Hypothalamus (tissue), 51 donors: ENCODE measurements around the gene SYNPO2.
"Not testable (repeated sequence)": the region's sequence is repeated elsewhere in the genome, so short reads cannot be mapped to it uniquely, and the experiment has no call there.

Experiments
- DNase-seq, 51 donors: peaks; one replicate each; lab custom pipeline; 2025; lab: John Stamatoyannopoulos, UW

Gene SYNPO2

GRCh38 chr4:118995693-118996391, 107.2 kb downstream of the SYNPO2 start:
- no peak for DNase-seq

DNA sequence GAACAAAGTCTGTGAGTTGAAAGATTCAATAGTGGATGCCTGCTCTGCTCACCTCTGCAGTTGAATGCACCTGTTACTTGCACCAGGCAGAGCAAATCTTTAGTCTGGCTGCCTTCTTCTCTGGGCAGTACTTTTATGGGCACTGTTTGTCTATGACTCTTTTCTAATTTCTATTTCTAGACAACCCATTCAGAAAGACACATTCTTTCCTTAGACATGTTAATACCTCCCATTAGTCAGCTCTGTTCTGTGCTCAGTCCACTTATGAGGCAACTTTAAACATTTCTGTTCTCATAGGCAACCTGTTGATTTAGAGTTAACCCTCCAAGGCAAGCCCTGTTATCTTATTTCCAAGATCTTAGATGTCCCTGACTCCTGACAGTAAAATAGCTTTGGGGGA, 108.9 kb downstream of the SYNPO2 start:
- no peak for DNase-seq

GRCh38 chr4:118999919-119000318, 111.3 kb downstream of the SYNPO2 start:
- no peak for DNase-seq

- DNase-seq: no peak
These were observed 111.7 kb downstream of the SYNPO2 start for GRCh38 chr4:119000400-119000799.

GRCh38 chr4:119002476-119002875, 113.8 kb downstream of the SYNPO2 start:
- DNase-seq: no peak

- DNase-seq: not testable (repeated sequence)
These were observed 114.3 kb downstream of the SYNPO2 start for GRCh38 chr4:119003001-119003400.

GRCh38 chr4:119005928-119006460, 117.3 kb downstream of the SYNPO2 start:
- no peak for DNase-seq

- no peak for DNase-seq
These were observed 120.1 kb downstream of the SYNPO2 start for GRCh38 chr4:119008761-119009160.

- DNase-seq: not testable (repeated sequence)
These were observed 121.6 kb downstream of the SYNPO2 start for GRCh38 chr4:119010221-119010620.

DNA sequence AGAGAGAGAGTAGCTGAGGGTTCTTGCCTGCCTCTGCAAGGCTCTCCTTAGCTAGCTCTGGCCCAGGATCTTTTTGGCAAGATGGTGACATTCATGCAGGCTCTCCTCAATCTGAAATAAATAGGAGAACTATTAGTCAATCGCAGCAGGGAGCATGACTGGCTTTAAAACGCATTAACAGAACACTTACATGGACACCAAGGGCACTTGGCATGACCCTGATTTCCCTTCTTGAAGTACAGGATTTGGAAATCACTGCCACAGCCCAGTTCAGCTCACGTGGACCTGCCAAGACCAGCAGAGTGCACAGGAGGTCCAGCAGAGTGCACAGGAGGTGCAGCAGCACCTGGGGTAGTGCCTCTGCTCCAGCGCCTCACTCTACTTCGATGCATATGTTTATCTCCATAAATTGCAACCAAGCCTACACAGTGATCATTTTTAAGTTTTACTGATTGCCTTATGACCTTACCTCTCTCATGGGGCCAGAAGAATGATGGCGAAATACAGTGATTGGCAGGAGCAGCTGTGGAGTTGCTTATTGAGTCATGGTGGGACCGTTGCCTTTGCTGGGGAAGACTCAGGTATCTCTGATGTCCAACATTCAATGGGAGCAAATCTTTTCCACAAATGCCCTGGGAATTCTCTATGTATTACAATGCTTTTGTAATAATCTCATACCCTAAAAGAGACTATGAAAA, 122.4 kb downstream of the SYNPO2 start:
- DNase-seq: no peak

DNA sequence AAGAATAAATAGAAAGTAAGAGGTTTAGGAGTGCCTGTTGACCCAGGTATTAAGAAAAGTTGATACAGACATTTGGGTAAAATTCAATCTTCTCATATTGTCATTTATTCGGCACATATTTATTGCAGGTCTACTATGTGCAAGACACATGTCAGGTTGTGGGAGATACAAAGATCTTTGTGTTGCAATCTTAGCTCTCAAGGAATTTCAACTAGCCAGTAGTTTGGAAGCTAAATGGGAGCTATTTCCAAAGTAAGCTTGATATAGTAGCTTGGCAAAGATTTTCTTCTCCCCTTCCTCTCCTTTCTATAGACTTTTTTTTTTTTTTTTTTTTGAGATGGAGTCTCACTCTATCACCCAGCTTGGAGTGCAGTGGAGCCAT, 122.9 kb downstream of the SYNPO2 start:
- no peak for DNase-seq

GRCh38 chr4:119014658-119015057, 126.0 kb downstream of the SYNPO2 start:
- DNase-seq: no peak

GRCh38 chr4:119016636-119017035, 128.0 kb downstream of the SYNPO2 start:
- no peak for DNase-seq

- DNase-seq: no peak
These were observed 129.0 kb downstream of the SYNPO2 start for GRCh38 chr4:119017636-119018035.

- no peak for DNase-seq
These were observed 131.5 kb downstream of the SYNPO2 start for GRCh38 chr4:119020158-119020557.

DNA sequence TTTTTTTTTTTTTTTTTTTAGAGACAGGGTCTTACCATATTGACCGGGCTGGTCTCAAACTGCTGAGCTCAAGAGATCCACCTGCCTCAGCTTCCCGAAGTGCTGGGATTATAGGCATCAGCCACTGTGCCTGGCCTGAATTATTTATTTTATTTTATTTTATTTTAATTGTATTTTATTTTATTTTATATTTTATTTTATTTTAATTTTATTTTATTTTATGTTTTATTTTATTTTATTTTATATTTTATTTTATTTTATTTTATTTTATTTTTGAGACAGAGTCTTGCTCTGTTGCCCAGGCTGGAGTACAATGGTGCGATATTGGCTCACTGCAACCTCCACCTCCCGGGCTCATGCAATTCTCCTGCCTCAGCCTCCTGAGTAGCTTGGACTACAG, 133.9 kb downstream of the SYNPO2 start:
- DNase-seq: not testable (repeated sequence)

- no peak for DNase-seq
These were observed 135.4 kb downstream of the SYNPO2 start for GRCh38 chr4:119024102-119024501.

DNA sequence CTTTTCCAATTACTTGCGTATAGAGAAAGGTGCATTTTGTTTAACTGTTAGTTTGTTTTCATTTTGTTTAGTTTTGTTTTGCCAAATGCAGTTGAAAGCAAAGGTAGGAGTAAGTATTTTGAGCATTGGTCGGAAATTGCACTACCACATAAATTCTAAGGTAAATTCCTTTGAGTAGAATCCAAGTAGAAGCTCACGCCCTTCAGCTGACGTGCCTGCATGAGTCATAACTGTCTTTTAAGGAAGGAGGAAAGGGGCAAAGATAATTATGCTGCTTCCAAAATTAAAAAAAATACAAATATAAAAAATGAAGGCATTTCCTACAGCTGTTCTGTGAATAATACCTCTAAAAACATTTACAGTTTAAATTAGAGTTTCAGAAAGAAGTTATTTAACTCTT, 136.8 kb downstream of the SYNPO2 start:
- peak in 2 of 51 donors; percentile 6 to 17 for DNase-seq

DNA sequence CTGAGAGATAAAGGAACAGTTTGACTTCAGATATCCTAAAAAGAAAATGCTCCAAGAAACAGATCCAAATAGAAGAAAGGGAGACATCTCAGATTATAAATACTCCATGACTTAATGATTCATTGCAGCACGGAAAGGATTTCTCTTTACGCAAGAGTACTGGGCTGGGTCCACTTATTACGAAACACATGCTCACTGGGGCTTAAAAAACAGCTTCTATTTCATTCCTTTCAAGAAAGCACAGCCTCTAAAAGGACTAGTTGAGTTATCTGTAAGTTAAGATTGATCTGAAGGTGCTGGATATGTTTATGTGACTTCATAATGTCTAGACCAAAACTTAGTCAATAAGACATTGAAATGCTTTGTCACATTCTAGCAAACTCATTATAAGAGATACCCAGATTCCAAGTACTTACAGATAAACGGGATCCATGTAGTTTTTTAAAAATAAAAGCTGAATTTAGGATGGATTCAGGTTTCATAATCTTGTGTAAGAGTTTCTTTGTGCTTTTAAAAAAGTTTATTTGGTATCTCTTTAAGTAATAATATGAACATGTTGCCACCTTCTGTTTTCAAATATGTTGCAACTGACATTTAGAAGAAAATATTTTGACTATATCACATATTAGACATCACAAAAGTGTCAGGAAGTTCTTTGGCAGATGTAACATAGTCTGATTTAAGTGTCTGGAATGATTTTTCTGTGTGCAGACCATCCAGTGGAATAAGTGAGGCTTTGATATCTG, 137.4 kb downstream of the SYNPO2 start:
- DNase-seq: peak in 1 of 51 donors; percentile 13

GRCh38 chr4:119026662-119027444, 138.2 kb downstream of the SYNPO2 start:
- DNase-seq: no peak

- DNase-seq: no peak
These were observed 139.2 kb downstream of the SYNPO2 start for GRCh38 chr4:119027811-119028210.
